ENCODE measurements around the gene ZBTB7A. TPM values are rescaled to one million over a fixed set of nuclear protein-coding genes. Genes with fewer than 3 reads are reported as not detected.

The ZBTB7A gene
- total RNA-seq (11.8 and 17.7 TPM in 2 replicates), polyA plus RNA-seq (4.7 and 4.9 TPM in 2 replicates), polyA minus RNA-seq (ENCODE audit: low replicate concordance) (8.2 and 10.5 TPM in 2 replicates)
- polyA plus RNA-seq (2012), result 19.0 and 19.4 TPM in 2 replicates

DNA sequence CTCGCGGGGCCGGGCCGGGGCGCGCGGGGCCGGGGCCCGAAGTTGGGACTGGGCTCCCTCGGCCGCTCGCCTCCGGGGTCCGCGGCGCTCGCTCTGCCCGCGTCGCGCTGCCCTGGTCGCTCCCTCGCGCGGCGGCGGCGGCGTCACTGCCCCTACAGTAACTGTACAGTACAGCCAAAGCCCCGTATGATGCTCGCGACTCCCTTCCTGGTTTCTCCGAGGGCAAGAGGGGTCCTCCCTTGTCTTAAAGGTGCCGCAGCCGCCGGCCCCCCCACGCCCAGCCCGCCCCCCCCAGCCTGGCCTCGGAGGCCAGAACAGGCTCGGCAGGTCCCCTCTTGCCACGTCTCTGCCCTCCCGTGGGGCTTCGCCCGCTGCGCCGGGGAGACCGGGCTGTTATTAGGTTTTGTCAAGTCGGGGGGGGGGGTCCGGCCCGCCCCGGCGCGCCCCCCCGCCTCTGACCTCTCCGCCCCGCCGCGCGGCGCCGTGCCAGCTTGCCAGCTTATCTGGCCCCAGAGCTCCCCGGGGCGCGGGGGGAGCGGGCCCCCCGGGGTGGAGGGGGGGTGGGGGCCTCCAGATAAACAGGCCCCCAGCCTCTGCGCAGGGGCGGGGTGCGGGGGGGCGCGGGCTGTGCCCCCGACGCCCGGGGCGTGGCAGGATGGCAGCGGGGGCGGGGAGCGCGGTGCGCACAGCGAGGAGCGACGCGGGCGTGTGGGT, at the start of gene ZBTB7A:
TSS of gene ZBTB7A (minus strand) at position 218 of the 714 bp plus-strand sequence. CDS start 11,667 bp downstream, outside the sequence.
- Histone ChIP-seq H3K79me2 (ENCODE audit: control insufficient read depth, insufficient read depth, low read length) (peaks cover 33% of the 10 kb centered on the region), H2AFZ (ENCODE audit: low read length) (no peak within 1 kb of the TSS), H3K9me3 (ENCODE audit: control insufficient read depth, insufficient read depth, low read depth, low read length) (no peaks in the 10 kb centered on the region), H3K4me1 (ENCODE audit: control insufficient read depth, extremely low read depth, insufficient read depth, low read length) (peaks cover 20% of the 10 kb centered on the region), H3K27me3 (ENCODE audit: control insufficient read depth, insufficient read depth, low read length) (no peaks in the 10 kb centered on the region), H4K20me1 (ENCODE audit: control insufficient read depth, extremely low read depth, insufficient read depth, low read length) (no peaks in the 10 kb centered on the region), H3K36me3 (ENCODE audit: control insufficient read depth, insufficient read depth, low read length) (peaks cover 5% of the 10 kb centered on the region), H3K4me3 (replicated peaks in 1 of 4; ENCODE audit: control extremely low read depth in 1 of 4, insufficient read depth in 1 of 4, low read depth in 3 of 4, low read length in 4 of 4) (peak within 1 kb of the TSS; percentile 55 to 84 (median 69)), H3K9ac (ENCODE audit: insufficient read depth, low read length) (peak within 1 kb of the TSS; percentile 77), H3K27ac (ENCODE audit: insufficient read depth, low read length) (peak within 1 kb of the TSS; percentile 14), H3K4me2 (ENCODE audit: extremely low read depth, insufficient read depth, low read length) (peak within 1 kb of the TSS; percentile 51)
- no peak for TF ChIP-seq EZH2 (IDR thresholded peaks at IDR 0.05; ENCODE audit: low read length, missing control alignments)
- TF ChIP-seq, protein P1, sequence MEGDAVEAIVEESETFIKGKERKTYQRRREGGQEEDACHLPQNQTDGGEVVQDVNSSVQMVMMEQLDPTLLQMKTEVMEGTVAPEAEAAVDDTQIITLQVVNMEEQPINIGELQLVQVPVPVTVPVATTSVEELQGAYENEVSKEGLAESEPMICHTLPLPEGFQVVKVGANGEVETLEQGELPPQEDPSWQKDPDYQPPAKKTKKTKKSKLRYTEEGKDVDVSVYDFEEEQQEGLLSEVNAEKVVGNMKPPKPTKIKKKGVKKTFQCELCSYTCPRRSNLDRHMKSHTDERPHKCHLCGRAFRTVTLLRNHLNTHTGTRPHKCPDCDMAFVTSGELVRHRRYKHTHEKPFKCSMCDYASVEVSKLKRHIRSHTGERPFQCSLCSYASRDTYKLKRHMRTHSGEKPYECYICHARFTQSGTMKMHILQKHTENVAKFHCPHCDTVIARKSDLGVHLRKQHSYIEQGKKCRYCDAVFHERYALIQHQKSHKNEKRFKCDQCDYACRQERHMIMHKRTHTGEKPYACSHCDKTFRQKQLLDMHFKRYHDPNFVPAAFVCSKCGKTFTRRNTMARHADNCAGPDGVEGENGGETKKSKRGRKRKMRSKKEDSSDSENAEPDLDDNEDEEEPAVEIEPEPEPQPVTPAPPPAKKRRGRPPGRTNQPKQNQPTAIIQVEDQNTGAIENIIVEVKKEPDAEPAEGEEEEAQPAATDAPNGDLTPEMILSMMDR (conservative IDR thresholded peaks at IDR 0.05 in 1 of 2, IDR thresholded peaks at IDR 0.05 in 1 of 2; ENCODE audit: low read depth in 1 of 2, low read length in 2 of 2), result no peak
- DNase-seq (ENCODE audit: low read depth in 2 of 2), result peak; percentile 61 to 76

- no peak overlapping the region for H3K4me3 ChIP-seq (replicated peaks in 1 of 4; ENCODE audit: control extremely low read depth in 1 of 4, insufficient read depth in 1 of 4, low read depth in 3 of 4, low read length in 4 of 4)
- no peak for TF ChIP-seq EZH2 (IDR thresholded peaks at IDR 0.05; ENCODE audit: low read length, missing control alignments)
- no peak overlapping the region for H3K4me2 ChIP-seq (ENCODE audit: extremely low read depth, insufficient read depth, low read length)
- peaks cover 39% of the 10 kb centered on the region for H3K36me3 ChIP-seq (ENCODE audit: control insufficient read depth, insufficient read depth, low read length)
- no peak for DNase-seq (ENCODE audit: low read depth in 2 of 2)
- no peaks in the 10 kb centered on the region for H3K27me3 ChIP-seq (ENCODE audit: control insufficient read depth, insufficient read depth, low read length)
- H4K20me1 ChIP-seq (ENCODE audit: control insufficient read depth, extremely low read depth, insufficient read depth, low read length), result peaks cover 4% of the 10 kb centered on the region
- no peak overlapping the region for H3K9ac ChIP-seq (ENCODE audit: insufficient read depth, low read length)
- peaks cover 30% of the 10 kb centered on the region for H3K79me2 ChIP-seq (ENCODE audit: control insufficient read depth, insufficient read depth, low read length)
- H3K4me1 ChIP-seq (ENCODE audit: control insufficient read depth, extremely low read depth, insufficient read depth, low read length), result peaks cover 5% of the 10 kb centered on the region
- H2AFZ ChIP-seq (ENCODE audit: low read length), result no peak overlapping the region
- H3K27ac ChIP-seq (ENCODE audit: insufficient read depth, low read length), result no peak overlapping the region
- no peaks in the 10 kb centered on the region for H3K9me3 ChIP-seq (ENCODE audit: control insufficient read depth, insufficient read depth, low read depth, low read length)
Measured at GRCh38 chr19:4115818-4116385, 49.2 kb upstream of the ZBTB7A start.

GRCh38 chr19:4115050-4115817, 48.5 kb upstream of the ZBTB7A start:
- no peak for TF ChIP-seq EZH2 (IDR thresholded peaks at IDR 0.05; ENCODE audit: low read length, missing control alignments)
- TF ChIP-seq, protein P1 (conservative IDR thresholded peaks at IDR 0.05 in 1 of 2, IDR thresholded peaks at IDR 0.05 in 1 of 2; ENCODE audit: low read depth in 1 of 2, low read length in 2 of 2), result no peak
- Histone ChIP-seq H3K36me3 (ENCODE audit: control insufficient read depth, insufficient read depth, low read length) (peaks cover 41% of the 10 kb centered on the region), H3K79me2 (ENCODE audit: control insufficient read depth, insufficient read depth, low read length) (peaks cover 28% of the 10 kb centered on the region), H3K27me3 (ENCODE audit: control insufficient read depth, insufficient read depth, low read length) (no peaks in the 10 kb centered on the region), H2AFZ (ENCODE audit: low read length) (no peak overlapping the region), H3K9ac (ENCODE audit: insufficient read depth, low read length) (no peak overlapping the region), H3K4me2 (ENCODE audit: extremely low read depth, insufficient read depth, low read length) (no peak overlapping the region), H4K20me1 (ENCODE audit: control insufficient read depth, extremely low read depth, insufficient read depth, low read length) (peaks cover 4% of the 10 kb centered on the region), H3K9me3 (ENCODE audit: control insufficient read depth, insufficient read depth, low read depth, low read length) (no peaks in the 10 kb centered on the region), H3K4me1 (ENCODE audit: control insufficient read depth, extremely low read depth, insufficient read depth, low read length) (peaks cover 3% of the 10 kb centered on the region), H3K27ac (ENCODE audit: insufficient read depth, low read length) (no peak overlapping the region), H3K4me3 (replicated peaks in 1 of 4; ENCODE audit: control extremely low read depth in 1 of 4, insufficient read depth in 1 of 4, low read depth in 3 of 4, low read length in 4 of 4) (no peak overlapping the region)
- no peak for DNase-seq (ENCODE audit: low read depth in 2 of 2)

Data from fibroblast of lung (primary cell).